ENCODE data around the gene EEF1E1. TPM values are rescaled to one million over a fixed set of nuclear protein-coding genes. Genes with fewer than 3 reads are reported as not detected.

EEF1E1 gene
- total RNA-seq, 1 experiment from 2014 or later: 147 TPM

DNA sequence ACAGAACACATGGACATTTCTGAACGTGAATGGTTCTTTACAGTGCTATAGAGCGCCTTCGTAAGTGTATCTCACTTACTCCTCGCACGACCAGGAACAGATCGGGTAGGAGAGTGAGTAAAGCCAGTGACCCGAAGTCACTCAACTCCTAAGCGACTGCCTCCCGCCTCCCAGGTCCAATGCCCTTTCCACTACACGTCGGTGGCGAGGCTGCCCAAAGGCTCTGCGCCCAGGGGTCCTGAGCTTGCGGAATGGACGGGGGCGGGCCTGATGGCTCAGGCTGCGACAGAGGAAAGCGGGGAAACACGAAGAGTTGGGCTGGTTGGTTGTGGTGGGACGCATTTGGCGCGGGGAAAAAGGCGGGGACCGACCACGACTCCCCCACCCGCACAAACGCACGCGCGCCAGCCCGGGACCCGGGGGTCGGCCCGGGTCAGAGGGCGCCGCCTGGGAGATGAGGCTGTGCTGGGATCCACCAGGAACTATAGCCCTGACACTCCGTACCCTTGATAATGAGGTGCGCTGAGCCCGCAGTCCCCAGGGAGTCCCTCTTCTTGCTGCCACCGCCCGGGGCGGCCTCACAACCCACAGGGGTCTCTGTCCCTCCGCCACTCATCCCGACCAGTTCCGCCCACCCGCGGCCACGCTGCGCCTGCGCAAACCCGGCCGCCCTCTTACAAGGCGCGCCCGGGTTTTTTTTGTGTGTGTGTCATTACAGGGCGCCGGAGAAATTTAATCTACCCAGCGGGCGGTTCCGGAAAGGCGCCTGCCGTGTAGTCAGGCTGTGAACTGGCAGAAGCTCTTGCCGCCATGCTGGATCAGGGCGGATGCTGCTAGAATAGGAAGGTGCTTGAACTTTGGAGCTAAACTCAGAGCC is 38.3 kb downstream of the EEF1E1 start, which contains the start of gene BLOC1S5:
BLOC1S5 (minus strand) TSS at position 629 of the 877 bp plus-strand sequence; CDS start at position 616, 13 bp downstream.
- TF ChIP-seq, protein P1, sequence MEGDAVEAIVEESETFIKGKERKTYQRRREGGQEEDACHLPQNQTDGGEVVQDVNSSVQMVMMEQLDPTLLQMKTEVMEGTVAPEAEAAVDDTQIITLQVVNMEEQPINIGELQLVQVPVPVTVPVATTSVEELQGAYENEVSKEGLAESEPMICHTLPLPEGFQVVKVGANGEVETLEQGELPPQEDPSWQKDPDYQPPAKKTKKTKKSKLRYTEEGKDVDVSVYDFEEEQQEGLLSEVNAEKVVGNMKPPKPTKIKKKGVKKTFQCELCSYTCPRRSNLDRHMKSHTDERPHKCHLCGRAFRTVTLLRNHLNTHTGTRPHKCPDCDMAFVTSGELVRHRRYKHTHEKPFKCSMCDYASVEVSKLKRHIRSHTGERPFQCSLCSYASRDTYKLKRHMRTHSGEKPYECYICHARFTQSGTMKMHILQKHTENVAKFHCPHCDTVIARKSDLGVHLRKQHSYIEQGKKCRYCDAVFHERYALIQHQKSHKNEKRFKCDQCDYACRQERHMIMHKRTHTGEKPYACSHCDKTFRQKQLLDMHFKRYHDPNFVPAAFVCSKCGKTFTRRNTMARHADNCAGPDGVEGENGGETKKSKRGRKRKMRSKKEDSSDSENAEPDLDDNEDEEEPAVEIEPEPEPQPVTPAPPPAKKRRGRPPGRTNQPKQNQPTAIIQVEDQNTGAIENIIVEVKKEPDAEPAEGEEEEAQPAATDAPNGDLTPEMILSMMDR (conservative IDR thresholded peaks at IDR 0.05; ENCODE audit: low read depth, low read length): no peak
- no peak for TF ChIP-seq EZH2 (IDR thresholded peaks at IDR 0.05; ENCODE audit: borderline replicate concordance, low read depth, low read length, poor library complexity, severe bottlenecking)
- peak; percentile 99 for DNase-seq (ENCODE audit: low spot score)
- BruUV-seq (replicated peaks): no TSS peak
- H3K27ac ChIP-seq (ENCODE audit: low read depth, low read length, poor library complexity, severe bottlenecking): peak within 1 kb of the TSS; percentile 93
- H3K4me3 ChIP-seq (ENCODE audit: low read depth, low read length, poor library complexity, severe bottlenecking): peak within 1 kb of the TSS; percentile 80
- POLR2A ChIA-PET (ENCODE audit: low non-redundant PET): interaction anchor here (0.7 kb wide), 1 partner anchor 156 kb away, joined by 4 read pairs; no protein-coding TSS in a partner anchor
- CTCF ChIA-PET: no interaction called here
- H3K9me3 ChIP-seq (ENCODE audit: low read depth, low read length, poor library complexity, severe bottlenecking): no peaks in the 10 kb centered on the region
- intact Hi-C loops (cut with micrococcal nuclease; ENCODE audit: unreplicated experiment): loop anchor here (5.0 kb wide), 1 partner anchor 447 kb away; no protein-coding TSS in a partner anchor
- H3K4me1 ChIP-seq (ENCODE audit: insufficient read depth, low read length, poor library complexity, severe bottlenecking): peaks cover 19% of the 10 kb centered on the region
- H3K27me3 ChIP-seq (replicated peaks; ENCODE audit: insufficient read depth, low read depth, low read length, poor library complexity): no peaks in the 10 kb centered on the region
- peaks cover 20% of the 10 kb centered on the region for H3K36me3 ChIP-seq (ENCODE audit: insufficient read depth, low read length, poor library complexity, severe bottlenecking)

GRCh38 chr6:8061736-8062135 is 40.6 kb downstream of the EEF1E1 start:
- ChIA-PET CTCF (no interaction called here), POLR2A (ENCODE audit: low non-redundant PET) (no interaction called here)
- Histone ChIP-seq H3K36me3 (ENCODE audit: insufficient read depth, low read length, poor library complexity, severe bottlenecking) (peaks cover 29% of the 10 kb centered on the region), H3K9me3 (ENCODE audit: low read depth, low read length, poor library complexity, severe bottlenecking) (no peaks in the 10 kb centered on the region), H3K27ac (ENCODE audit: low read depth, low read length, poor library complexity, severe bottlenecking) (no peak overlapping the region), H3K4me3 (ENCODE audit: low read depth, low read length, poor library complexity, severe bottlenecking) (no peak overlapping the region), H3K4me1 (ENCODE audit: insufficient read depth, low read length, poor library complexity, severe bottlenecking) (peaks cover 19% of the 10 kb centered on the region), H3K27me3 (replicated peaks; ENCODE audit: insufficient read depth, low read depth, low read length, poor library complexity) (no peaks in the 10 kb centered on the region)
- TF ChIP-seq EZH2 (IDR thresholded peaks at IDR 0.05; ENCODE audit: borderline replicate concordance, low read depth, low read length, poor library complexity, severe bottlenecking): no peak
- TF ChIP-seq, protein P1 (conservative IDR thresholded peaks at IDR 0.05; ENCODE audit: low read depth, low read length): no peak
- DNase-seq (ENCODE audit: low spot score): no peak
- BruUV-seq (replicated peaks): no TSS peak
- intact Hi-C loops (cut with micrococcal nuclease; ENCODE audit: unreplicated experiment): loop anchor here (5.0 kb wide), 1 partner anchor 444 kb away; no protein-coding TSS in a partner anchor

DNA sequence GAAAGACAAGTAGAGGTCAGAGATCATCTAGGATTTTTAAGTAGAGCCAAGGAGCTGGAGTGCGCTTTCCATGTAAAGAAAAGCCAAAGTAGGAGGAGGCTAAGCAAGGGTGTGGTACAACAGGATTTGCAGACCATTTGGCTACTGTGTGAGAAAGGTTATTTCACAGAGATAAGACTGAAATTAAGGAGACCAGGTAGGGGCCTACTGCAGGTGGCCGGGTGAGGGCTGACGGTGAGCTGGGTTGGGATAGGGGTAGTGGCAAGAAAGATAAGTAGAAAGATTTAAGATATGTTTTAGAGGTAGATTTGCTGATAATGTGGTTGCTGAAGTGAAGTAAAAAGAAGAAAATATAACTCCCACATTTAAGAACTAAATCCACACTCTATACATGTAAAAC is 42.0 kb downstream of the EEF1E1 start:
- Histone ChIP-seq H3K27ac (ENCODE audit: low read depth, low read length, poor library complexity, severe bottlenecking) (no peak overlapping the region), H3K36me3 (ENCODE audit: insufficient read depth, low read length, poor library complexity, severe bottlenecking) (peaks cover 29% of the 10 kb centered on the region), H3K4me1 (ENCODE audit: insufficient read depth, low read length, poor library complexity, severe bottlenecking) (peaks cover 19% of the 10 kb centered on the region), H3K4me3 (ENCODE audit: low read depth, low read length, poor library complexity, severe bottlenecking) (no peak overlapping the region), H3K27me3 (replicated peaks; ENCODE audit: insufficient read depth, low read depth, low read length, poor library complexity) (no peaks in the 10 kb centered on the region), H3K9me3 (ENCODE audit: low read depth, low read length, poor library complexity, severe bottlenecking) (no peaks in the 10 kb centered on the region)
- ChIA-PET CTCF (no interaction called here), POLR2A (ENCODE audit: low non-redundant PET) (no interaction called here)
- no peak for DNase-seq (ENCODE audit: low spot score)
- intact Hi-C loops (cut with micrococcal nuclease; ENCODE audit: unreplicated experiment): loop anchor here (5.0 kb wide), 1 partner anchor 443 kb away; no protein-coding TSS in a partner anchor
- BruUV-seq (replicated peaks): no TSS peak
- no peak for TF ChIP-seq EZH2 (IDR thresholded peaks at IDR 0.05; ENCODE audit: borderline replicate concordance, low read depth, low read length, poor library complexity, severe bottlenecking)
- TF ChIP-seq, protein P1 (conservative IDR thresholded peaks at IDR 0.05; ENCODE audit: low read depth, low read length): no peak
